Iris pigment epithelial cell (primary cell): ENCODE results near the gene PAX5.

ENCODE experiments used
- DNase-seq: peaks from one replicate; pipeline ENCODE4 v3.0.0-alpha.2; 2011; ENCODE audit warnings: low read depth

The PAX5 gene

GRCh38 chr9:37037503-37038301 is 3.6 kb upstream of the PAX5 start:
- DNase-seq: no peak

- peak; percentile 24 for DNase-seq
Observed at GRCh38 chr9:37036776-37037502, 2.9 kb upstream of the PAX5 start.

- DNase-seq: no peak
Observed at GRCh38 chr9:37036371-37036775, 2.3 kb upstream of the PAX5 start.

- no peak for DNase-seq
Observed at GRCh38 chr9:37035648-37036370, 1.7 kb upstream of the PAX5 start.

GRCh38 chr9:37034938-37035647 is 1.0 kb upstream of the PAX5 start:
- DNase-seq: no peak

GRCh38 chr9:37034305-37034937 is 353 bp upstream of the PAX5 start:
- no peak for DNase-seq

GRCh38 chr9:37033141-37033540 is 927 bp downstream of the PAX5 start:
- DNase-seq: no peak

- DNase-seq: no peak
Observed at GRCh38 chr9:37032713-37033112, 1.4 kb downstream of the PAX5 start.

- no peak for DNase-seq
Observed at GRCh38 chr9:37031902-37032301, 2.2 kb downstream of the PAX5 start.

GRCh38 chr9:37031081-37031480 is 3.0 kb downstream of the PAX5 start:
- DNase-seq: no peak

- no peak for DNase-seq
Observed at GRCh38 chr9:37030611-37030939, 3.5 kb downstream of the PAX5 start.

GRCh38 chr9:37029776-37030610 is 4.1 kb downstream of the PAX5 start:
- DNase-seq: no peak

- no peak for DNase-seq
Observed at GRCh38 chr9:37029304-37029775, 4.7 kb downstream of the PAX5 start.

- no peak for DNase-seq
Observed at GRCh38 chr9:37028420-37029031, 5.5 kb downstream of the PAX5 start.

- DNase-seq: peak; percentile 92
Observed at GRCh38 chr9:37027582-37028419, 6.3 kb downstream of the PAX5 start.

- no peak for DNase-seq
Observed at GRCh38 chr9:37026931-37027581, 7.0 kb downstream of the PAX5 start.

GRCh38 chr9:37026113-37026930 is 7.7 kb downstream of the PAX5 start:
- DNase-seq: no peak

GRCh38 chr9:37025823-37026112 is 8.3 kb downstream of the PAX5 start:
- no peak for DNase-seq
